Endothelial cell of umbilical vein (primary cell): ENCODE measurements around the gene HMCES.
A peak's percentile ranks its signal among the peaks of the same experiment; 100 is the strongest.

ENCODE experiments used
- EZH2 ChIP-seq: IDR thresholded peaks from 2 replicates; pipeline ENCODE4 v1.6.1; 2012; ENCODE audit warnings: borderline replicate concordance, low read depth, mild to moderate bottlenecking, moderate library complexity, low read length, inconsistent platforms; ENCODE audit not compliant: severe bottlenecking
- FOS ChIP-seq: IDR thresholded peaks from 2 replicates; pipeline ENCODE4 v1.6.1; 2011; ENCODE audit warnings: mild to moderate bottlenecking, low read length, moderate library complexity, borderline replicate concordance; ENCODE audit not compliant: insufficient read depth
- JUN ChIP-seq: IDR thresholded peaks from 2 replicates; pipeline ENCODE4 v1.6.1; 2011; ENCODE audit warnings: borderline replicate concordance, low read depth; ENCODE audit not compliant: insufficient read length, insufficient read depth
- MYC ChIP-seq: IDR thresholded peaks from one replicate; pipeline ENCODE4 v1.6.1; 2011; ENCODE audit warnings: mild to moderate bottlenecking, low read depth, low read length
- POLR2A ChIP-seq: IDR thresholded peaks from 2 replicates; pipeline ENCODE4 v1.6.1; 2012; ENCODE audit warnings: low read depth, mild to moderate bottlenecking, control low read depth, low read length
- POLR2AphosphoS5 ChIP-seq: IDR thresholded peaks from 2 replicates; pipeline ENCODE4 v1.6.1; 2012; ENCODE audit warnings: low read depth, mild to moderate bottlenecking, control low read depth, low read length, moderate library complexity; ENCODE audit not compliant: insufficient read depth
- TF ChIP-seq, protein P1 (sequence below), 2 donors: IDR thresholded peaks; 1 replicate in 1 of 2; 2 replicates in 1 of 2; pipeline ENCODE4 v1.5.1; 2011; ENCODE audit warnings: low read length in 2 of 2, mild to moderate bottlenecking in 2 of 2, moderate library complexity in 2 of 2, control low read depth in 1 of 2, inconsistent platforms in 1 of 2, low read depth in 1 of 2; ENCODE audit not compliant: insufficient read depth in 1 of 2; ENCODE audit errors: extremely low read depth in 1 of 2
- TF ChIP-seq, protein P2 (sequence below): IDR thresholded peaks from 2 replicates; pipeline ENCODE4 v1.6.1; 2011; ENCODE audit not compliant: insufficient read depth, insufficient read length

DNA sequence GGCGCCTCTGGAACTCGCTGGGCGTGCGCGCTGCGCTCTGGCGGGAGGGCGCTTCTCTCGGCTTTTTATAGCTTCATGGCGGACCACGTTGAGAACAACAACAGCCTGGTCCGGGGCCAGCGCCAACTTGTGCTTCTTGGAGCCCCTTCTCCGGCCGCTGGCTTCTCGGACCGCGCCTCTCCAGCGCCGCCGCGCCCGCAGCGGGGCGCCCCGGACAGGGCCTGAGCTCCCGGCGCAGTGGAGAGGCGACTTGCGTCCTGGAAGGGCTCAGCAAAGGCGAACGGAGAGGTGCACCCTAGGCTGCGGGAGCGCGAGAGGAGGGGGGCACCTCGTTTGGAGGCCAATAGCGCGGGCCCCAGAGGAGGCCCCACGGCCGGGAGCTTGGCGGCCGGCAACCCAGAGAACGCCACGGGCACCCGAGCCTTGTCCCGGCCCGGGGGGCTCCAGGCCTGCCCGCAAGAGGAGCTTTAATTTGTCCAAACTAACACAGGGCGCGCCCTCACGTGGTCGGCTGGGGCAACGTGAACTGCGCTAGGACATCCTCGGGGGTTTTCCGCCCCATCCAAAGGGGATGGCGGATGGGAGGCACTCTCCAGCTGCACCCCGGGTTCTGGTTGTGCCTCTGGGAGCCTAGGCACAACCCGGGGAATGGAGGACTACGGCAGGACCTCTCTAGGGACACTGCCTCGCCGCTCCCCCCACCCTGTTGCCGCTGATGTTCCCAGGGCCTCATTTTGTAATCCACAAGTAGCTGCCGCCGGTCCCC is 37.8 kb downstream of the HMCES start:
- peak; percentile 100 for TF ChIP-seq POLR2A
- no peak for TF ChIP-seq FOS
- TF ChIP-seq, protein P1, sequence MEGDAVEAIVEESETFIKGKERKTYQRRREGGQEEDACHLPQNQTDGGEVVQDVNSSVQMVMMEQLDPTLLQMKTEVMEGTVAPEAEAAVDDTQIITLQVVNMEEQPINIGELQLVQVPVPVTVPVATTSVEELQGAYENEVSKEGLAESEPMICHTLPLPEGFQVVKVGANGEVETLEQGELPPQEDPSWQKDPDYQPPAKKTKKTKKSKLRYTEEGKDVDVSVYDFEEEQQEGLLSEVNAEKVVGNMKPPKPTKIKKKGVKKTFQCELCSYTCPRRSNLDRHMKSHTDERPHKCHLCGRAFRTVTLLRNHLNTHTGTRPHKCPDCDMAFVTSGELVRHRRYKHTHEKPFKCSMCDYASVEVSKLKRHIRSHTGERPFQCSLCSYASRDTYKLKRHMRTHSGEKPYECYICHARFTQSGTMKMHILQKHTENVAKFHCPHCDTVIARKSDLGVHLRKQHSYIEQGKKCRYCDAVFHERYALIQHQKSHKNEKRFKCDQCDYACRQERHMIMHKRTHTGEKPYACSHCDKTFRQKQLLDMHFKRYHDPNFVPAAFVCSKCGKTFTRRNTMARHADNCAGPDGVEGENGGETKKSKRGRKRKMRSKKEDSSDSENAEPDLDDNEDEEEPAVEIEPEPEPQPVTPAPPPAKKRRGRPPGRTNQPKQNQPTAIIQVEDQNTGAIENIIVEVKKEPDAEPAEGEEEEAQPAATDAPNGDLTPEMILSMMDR (IDR thresholded peaks at IDR 0.05; ENCODE audit: extremely low read depth in 1 of 2, insufficient read depth in 1 of 2, low read depth in 1 of 2, low read length in 2 of 2): peak; percentile 52 to 63
- no peak for TF ChIP-seq MYC
- TF ChIP-seq POLR2AphosphoS5: peak; percentile 100
- TF ChIP-seq JUN: no peak
- TF ChIP-seq EZH2: no peak
- TF ChIP-seq, protein P2, sequence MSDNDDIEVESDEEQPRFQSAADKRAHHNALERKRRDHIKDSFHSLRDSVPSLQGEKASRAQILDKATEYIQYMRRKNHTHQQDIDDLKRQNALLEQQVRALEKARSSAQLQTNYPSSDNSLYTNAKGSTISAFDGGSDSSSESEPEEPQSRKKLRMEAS: peak; percentile 64
